K562 (cell line): ENCODE measurements around the gene PAX2.

ENCODE experiments used
- EP300 ChIP-seq: IDR thresholded peaks from 2 replicates; pipeline ENCODE4 v1.6.1; 2012; ENCODE audit warnings: low read length, improper control_type of control experiment
- HNRNPK ChIP-seq: fragments of 200-400 bp; formaldehyde crosslinking; IDR thresholded peaks from one replicate; pipeline ENCODE4 v1.6.1; 2018; ENCODE audit warnings: mild to moderate bottlenecking, low read depth, low read length; ENCODE audit not compliant: poor library complexity, severe bottlenecking
- RFX5 ChIP-seq: IDR thresholded peaks from 2 replicates; pipeline ENCODE4 v1.6.1; 2011; ENCODE audit warnings: low read depth, mild to moderate bottlenecking, improper control_type of control experiment, low read length
- SMAD3 ChIP-seq: fragments of 450-650 bp; formaldehyde crosslinking; conservative IDR thresholded peaks from 2 replicates; pipeline ENCODE4 v1.4.0; 2020; ENCODE audit warnings: mild to moderate bottlenecking
- ZNF444 ChIP-seq: fragments of 250-450 bp; sonication (Bioruptor Pico); IDR thresholded peaks from 2 replicates; pipeline ENCODE4 v1.4.0; 2020; ENCODE audit warnings: mild to moderate bottlenecking, moderate library complexity
- TF ChIP-seq, protein P1 (sequence below): sonication (generic); formaldehyde crosslinking; IDR thresholded peaks from 2 replicates; pipeline ENCODE4 v1.8.1; 2023; ENCODE audit warnings: mild to moderate bottlenecking, missing genetic modification reagents
- TF ChIP-seq, protein P2 (sequence below), 3 experiments: IDR thresholded peaks in 2 of 3; conservative IDR thresholded peaks in 1 of 3; 2 replicates each; pipeline ENCODE4 v1.5.1; 2011 to 2012; ENCODE audit warnings: low read length in 3 of 3, mild to moderate bottlenecking in 3 of 3, control low read depth in 2 of 3, improper control_type of control experiment in 1 of 3, inconsistent platforms in 1 of 3, low read depth in 1 of 3, mixed read lengths in 1 of 3, moderate library complexity in 1 of 3; ENCODE audit not compliant: insufficient read depth in 2 of 3

DNA sequence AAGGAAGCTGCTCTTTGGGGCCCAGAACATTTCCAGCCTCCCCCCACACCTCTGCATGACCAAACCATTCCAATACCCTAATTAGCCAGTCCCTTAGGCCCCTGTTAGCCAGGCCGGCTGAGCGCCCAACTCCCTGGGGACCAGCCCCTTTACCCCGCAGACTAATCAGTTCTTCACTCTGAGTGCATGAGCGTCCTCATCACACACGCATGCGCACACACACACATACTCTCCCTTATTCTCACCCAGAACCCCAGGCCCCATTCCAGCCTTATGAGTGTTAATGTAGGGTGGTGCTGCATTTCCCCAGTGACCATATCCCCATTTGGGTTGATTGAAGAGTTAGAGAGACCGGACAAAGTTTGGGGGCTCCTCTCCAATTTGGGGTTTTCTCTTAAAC is 90.4 kb downstream of the PAX2 start:
- TF ChIP-seq, protein P1, sequence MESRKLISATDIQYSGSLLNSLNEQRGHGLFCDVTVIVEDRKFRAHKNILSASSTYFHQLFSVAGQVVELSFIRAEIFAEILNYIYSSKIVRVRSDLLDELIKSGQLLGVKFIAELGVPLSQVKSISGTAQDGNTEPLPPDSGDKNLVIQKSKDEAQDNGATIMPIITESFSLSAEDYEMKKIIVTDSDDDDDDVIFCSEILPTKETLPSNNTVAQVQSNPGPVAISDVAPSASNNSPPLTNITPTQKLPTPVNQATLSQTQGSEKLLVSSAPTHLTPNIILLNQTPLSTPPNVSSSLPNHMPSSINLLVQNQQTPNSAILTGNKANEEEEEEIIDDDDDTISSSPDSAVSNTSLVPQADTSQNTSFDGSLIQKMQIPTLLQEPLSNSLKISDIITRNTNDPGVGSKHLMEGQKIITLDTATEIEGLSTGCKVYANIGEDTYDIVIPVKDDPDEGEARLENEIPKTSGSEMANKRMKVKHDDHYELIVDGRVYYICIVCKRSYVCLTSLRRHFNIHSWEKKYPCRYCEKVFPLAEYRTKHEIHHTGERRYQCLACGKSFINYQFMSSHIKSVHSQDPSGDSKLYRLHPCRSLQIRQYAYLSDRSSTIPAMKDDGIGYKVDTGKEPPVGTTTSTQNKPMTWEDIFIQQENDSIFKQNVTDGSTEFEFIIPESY (CRISPR knock-in tag) = no peak
- TF ChIP-seq RFX5 = no peak
- TF ChIP-seq HNRNPK = no peak
- TF ChIP-seq, protein P2, sequence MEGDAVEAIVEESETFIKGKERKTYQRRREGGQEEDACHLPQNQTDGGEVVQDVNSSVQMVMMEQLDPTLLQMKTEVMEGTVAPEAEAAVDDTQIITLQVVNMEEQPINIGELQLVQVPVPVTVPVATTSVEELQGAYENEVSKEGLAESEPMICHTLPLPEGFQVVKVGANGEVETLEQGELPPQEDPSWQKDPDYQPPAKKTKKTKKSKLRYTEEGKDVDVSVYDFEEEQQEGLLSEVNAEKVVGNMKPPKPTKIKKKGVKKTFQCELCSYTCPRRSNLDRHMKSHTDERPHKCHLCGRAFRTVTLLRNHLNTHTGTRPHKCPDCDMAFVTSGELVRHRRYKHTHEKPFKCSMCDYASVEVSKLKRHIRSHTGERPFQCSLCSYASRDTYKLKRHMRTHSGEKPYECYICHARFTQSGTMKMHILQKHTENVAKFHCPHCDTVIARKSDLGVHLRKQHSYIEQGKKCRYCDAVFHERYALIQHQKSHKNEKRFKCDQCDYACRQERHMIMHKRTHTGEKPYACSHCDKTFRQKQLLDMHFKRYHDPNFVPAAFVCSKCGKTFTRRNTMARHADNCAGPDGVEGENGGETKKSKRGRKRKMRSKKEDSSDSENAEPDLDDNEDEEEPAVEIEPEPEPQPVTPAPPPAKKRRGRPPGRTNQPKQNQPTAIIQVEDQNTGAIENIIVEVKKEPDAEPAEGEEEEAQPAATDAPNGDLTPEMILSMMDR (IDR thresholded peaks at IDR 0.05 in 2 of 3, conservative IDR thresholded peaks at IDR 0.05 in 1 of 3; ENCODE audit: insufficient read depth in 2 of 3, low read depth in 1 of 3, low read length in 3 of 3) = no peak
- TF ChIP-seq EP300 = no peak
- TF ChIP-seq ZNF444 (CRISPR knock-in tag) = no peak
- TF ChIP-seq SMAD3 (CRISPR knock-in tag) = no peak
